ENCODE measurements around the gene ZNF407. TPM values are rescaled to one million over a fixed set of nuclear protein-coding genes. Genes with fewer than 3 reads are reported as not detected.

ZNF407 gene
- total RNA-seq, 2 experiments from 2014 or later = 23.2 to 24.7 TPM

- ChIA-PET POLR2A (interaction anchor here (0.7 kb wide), 1 partner anchor 287 kb away, joined by 3 read pairs; no protein-coding TSS in a partner anchor), CTCF (no interaction called here)
- Mint-ChIP-seq H3K36me3 (ENCODE audit: low read depth) (no peaks in the 10 kb centered on the region), H3K4me1 (ENCODE audit: low read depth) (no peaks in the 10 kb centered on the region), H3K27ac (no peak overlapping the region), H3K9me3 (no peaks in the 10 kb centered on the region), H3K27me3 (no peaks in the 10 kb centered on the region), H3K4me3 (no peak overlapping the region)
- H3K4me3 ChIP-seq (ENCODE audit: low read length) = no peak overlapping the region
- TF ChIP-seq CTCF (IDR thresholded peaks at IDR 0.05) = no peak
- peaks cover 0 to 12% of the 10 kb centered on the region in 2 experiments for H3K9me3 ChIP-seq (ENCODE audit: control insufficient read depth in 1 of 2, insufficient read depth in 1 of 2, low read length in 2 of 2)
- DNase-seq (no peak), ATAC-seq (ENCODE audit: poor library complexity) (no peak)
- no peaks in the 10 kb centered on the region for H3K4me1 ChIP-seq (ENCODE audit: insufficient read depth, low read length)
- intact Hi-C loops (cut with DNase I, micrococcal nuclease) = loop anchor here in 1 of 2 experiments (5.0 to 10.0 kb wide), 3 partner anchors 50 to 463 kb away; no protein-coding TSS in a partner anchor
- H3K27me3 ChIP-seq (ENCODE audit: control insufficient read depth in 1 of 2, insufficient read depth in 2 of 2, low read length in 2 of 2) = no peaks in the 10 kb centered on the region
- H3K36me3 ChIP-seq (ENCODE audit: insufficient read depth, low read length) = no peaks in the 10 kb centered on the region
- H3K27ac ChIP-seq (ENCODE audit: low read depth in 1 of 2, low read length in 2 of 2) = no peak overlapping the region
These were observed 489.7 kb downstream of the ZNF407 start for GRCh38 chr18:75087119-75088020.

GRCh38 chr18:75088021-75088506 is 490.4 kb downstream of the ZNF407 start:
- CTCF ChIA-PET = no interaction called here
- intact Hi-C loops (cut with DNase I, micrococcal nuclease) = loop anchor here in 1 of 2 experiments (5.0 to 10.0 kb wide), 3 partner anchors 49 to 463 kb away; no protein-coding TSS in a partner anchor
- Histone ChIP-seq H3K4me3 (ENCODE audit: low read length) (no peak overlapping the region), H3K9me3 (ENCODE audit: control insufficient read depth in 1 of 2, insufficient read depth in 1 of 2, low read length in 2 of 2) (peaks cover 0 to 11% of the 10 kb centered on the region in 2 experiments), H3K27ac (ENCODE audit: low read depth in 1 of 2, low read length in 2 of 2) (no peak overlapping the region), H3K4me1 (ENCODE audit: insufficient read depth, low read length) (no peaks in the 10 kb centered on the region), H3K27me3 (ENCODE audit: control insufficient read depth in 1 of 2, insufficient read depth in 2 of 2, low read length in 2 of 2) (no peaks in the 10 kb centered on the region), H3K36me3 (ENCODE audit: insufficient read depth, low read length) (no peaks in the 10 kb centered on the region)
- no peaks in the 10 kb centered on the region for H3K9me3 Mint-ChIP-seq
- H3K36me3 Mint-ChIP-seq (ENCODE audit: low read depth) = no peaks in the 10 kb centered on the region
- no peak overlapping the region for H3K27ac Mint-ChIP-seq
- no peak for TF ChIP-seq CTCF (IDR thresholded peaks at IDR 0.05)
- no peak for DNase-seq
- ATAC-seq (ENCODE audit: poor library complexity) = no peak
- no peak overlapping the region for H3K4me3 Mint-ChIP-seq
- no peaks in the 10 kb centered on the region for H3K4me1 Mint-ChIP-seq (ENCODE audit: low read depth)
- no peaks in the 10 kb centered on the region for H3K27me3 Mint-ChIP-seq
- POLR2A ChIA-PET = interaction anchor here (0.7 kb wide), 1 partner anchor 288 kb away, joined by 3 read pairs; no protein-coding TSS in a partner anchor

- Histone ChIP-seq H3K27me3 (ENCODE audit: control insufficient read depth in 1 of 2, insufficient read depth in 2 of 2, low read length in 2 of 2) (no peaks in the 10 kb centered on the region), H3K36me3 (ENCODE audit: insufficient read depth, low read length) (no peaks in the 10 kb centered on the region), H3K9me3 (ENCODE audit: control insufficient read depth in 1 of 2, insufficient read depth in 1 of 2, low read length in 2 of 2) (peaks cover 0 to 9% of the 10 kb centered on the region in 2 experiments), H3K4me1 (ENCODE audit: insufficient read depth, low read length) (no peaks in the 10 kb centered on the region), H3K4me3 (ENCODE audit: low read length) (no peak overlapping the region), H3K27ac (ENCODE audit: low read depth in 1 of 2, low read length in 2 of 2) (no peak overlapping the region)
- DNase-seq (no peak), ATAC-seq (ENCODE audit: poor library complexity) (no peak)
- intact Hi-C loops (cut with DNase I, micrococcal nuclease) = loop anchor here in 1 of 2 experiments (5.0 to 10.0 kb wide), 3 partner anchors 49 to 464 kb away; no protein-coding TSS in a partner anchor
- no peak for TF ChIP-seq CTCF (IDR thresholded peaks at IDR 0.05)
- POLR2A ChIA-PET = no interaction called here
- Mint-ChIP-seq H3K27ac (no peak overlapping the region), H3K27me3 (no peaks in the 10 kb centered on the region), H3K9me3 (no peaks in the 10 kb centered on the region), H3K36me3 (ENCODE audit: low read depth) (no peaks in the 10 kb centered on the region), H3K4me1 (ENCODE audit: low read depth) (no peaks in the 10 kb centered on the region), H3K4me3 (no peak overlapping the region)
- CTCF ChIA-PET = no interaction called here
These were observed 491.0 kb downstream of the ZNF407 start for GRCh38 chr18:75088622-75089211.
